Stimulated activated CD8-positive, alpha-beta memory T cell treated with anti-CD3 and anti-CD28 coated beads, Interleukin-7, amount 100 ng/mL, for 48 hours (primary cell): ENCODE data around the gene ASPN.

Experiments
- DNase-seq, 2 donors: peaks; one replicate each; pipeline ENCODE4 v3.0.0-alpha.2; 2020; ENCODE audit warnings: low read depth in 1 of 2; ENCODE audit errors: extremely low read depth in 1 of 2

The ASPN gene

GRCh38 chr9:92506184-92506857 is 24.0 kb upstream of the ASPN start:
- no peak for DNase-seq

DNA sequence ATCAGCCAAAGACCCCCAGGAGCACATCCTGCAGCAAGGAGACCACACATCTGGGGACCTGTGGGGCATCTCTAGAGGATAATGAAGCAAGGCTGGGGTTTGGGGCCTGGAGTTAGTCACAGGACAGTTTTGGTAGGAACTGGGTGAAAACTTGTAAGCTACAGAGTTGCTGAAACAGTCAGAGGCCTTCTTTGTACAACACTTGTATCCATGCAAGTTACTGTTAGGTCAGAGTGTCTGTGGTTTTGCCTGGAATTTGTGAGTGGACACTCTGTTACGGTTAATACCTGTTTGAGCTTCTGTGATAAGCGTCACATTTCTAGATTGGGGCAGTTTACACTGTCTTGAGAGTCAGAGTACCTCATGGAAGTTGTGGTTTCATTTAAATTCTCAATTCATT is 22.6 kb upstream of the ASPN start:
- DNase-seq: no peak

DNA sequence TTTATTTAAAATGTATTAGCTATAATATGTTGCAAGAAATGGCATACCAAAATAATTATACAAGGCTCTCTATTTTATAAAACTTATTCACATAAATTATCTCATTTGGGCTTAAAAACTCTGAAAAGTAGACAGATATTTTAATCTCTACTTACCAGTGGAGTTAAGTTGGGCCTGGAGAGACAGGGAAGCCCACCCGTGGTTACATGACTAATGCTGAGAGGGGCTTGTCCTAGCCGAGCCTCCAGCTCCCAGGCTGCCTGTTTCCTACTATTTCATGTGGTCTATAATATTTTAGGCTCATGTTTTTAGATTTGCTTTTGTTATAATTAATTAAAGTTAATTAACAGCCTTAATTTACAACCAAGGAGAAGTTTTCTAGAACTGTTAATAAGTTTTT is 20.9 kb upstream of the ASPN start:
- no peak for DNase-seq

GRCh38 chr9:92501671-92502393 is 19.5 kb upstream of the ASPN start:
- DNase-seq: no peak

DNA sequence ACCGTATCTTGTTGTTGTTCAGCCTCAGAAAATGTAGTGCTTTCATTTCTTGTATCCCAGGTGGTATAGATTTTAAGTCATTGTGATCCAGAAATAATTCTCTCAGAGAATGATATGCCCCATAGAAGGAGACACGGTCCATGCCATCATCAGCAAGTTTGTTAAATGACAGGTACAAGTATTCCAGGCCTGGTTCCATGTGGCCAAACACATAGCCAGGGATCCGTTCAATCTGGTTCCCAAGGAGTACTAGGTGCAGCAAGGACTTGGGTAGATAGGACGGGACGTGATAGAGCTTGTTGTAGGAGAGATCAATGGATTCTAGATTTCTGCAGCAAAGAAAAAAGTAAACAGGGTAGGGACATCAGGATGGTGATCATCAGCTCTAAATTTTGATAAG is 18.4 kb upstream of the ASPN start:
- DNase-seq: no peak

- DNase-seq: no peak
These were observed 17.4 kb upstream of the ASPN start for GRCh38 chr9:92499701-92500100.

DNA sequence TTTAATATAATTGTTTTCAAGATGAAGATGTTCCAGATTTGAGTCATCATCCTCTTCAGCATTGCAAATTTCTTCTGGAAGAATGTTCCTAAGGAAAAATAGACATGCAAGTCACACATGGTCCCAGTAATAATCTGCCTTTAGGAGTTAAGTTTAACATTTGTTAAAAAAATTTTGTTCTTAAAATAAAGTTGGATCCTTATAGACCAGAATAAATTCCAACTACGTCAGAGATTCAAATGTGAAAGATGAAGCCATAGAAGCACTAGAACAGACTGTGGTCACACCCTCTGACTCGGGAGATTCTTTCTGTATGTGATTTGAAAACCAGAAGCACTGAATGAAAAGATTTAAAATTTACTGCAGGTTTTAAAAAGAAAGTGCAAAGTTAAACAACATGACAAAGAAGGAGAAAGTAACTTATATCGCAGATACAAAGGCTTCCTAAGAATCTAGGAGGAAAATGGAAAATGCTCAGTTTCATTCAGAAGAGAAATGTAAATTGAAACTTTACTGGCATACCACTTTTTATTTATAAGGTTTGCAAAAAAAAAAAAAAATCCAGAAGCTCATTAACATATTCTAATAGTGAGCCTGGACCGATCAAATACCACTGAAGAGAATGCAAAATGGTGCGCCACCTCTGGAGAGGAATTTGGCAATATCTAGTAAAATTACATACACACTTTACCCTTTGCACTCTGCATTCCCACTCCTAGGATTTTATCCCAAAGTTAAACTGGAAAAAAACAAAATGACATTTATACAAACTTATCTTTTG is 14.3 kb upstream of the ASPN start:
- no peak for DNase-seq

DNA sequence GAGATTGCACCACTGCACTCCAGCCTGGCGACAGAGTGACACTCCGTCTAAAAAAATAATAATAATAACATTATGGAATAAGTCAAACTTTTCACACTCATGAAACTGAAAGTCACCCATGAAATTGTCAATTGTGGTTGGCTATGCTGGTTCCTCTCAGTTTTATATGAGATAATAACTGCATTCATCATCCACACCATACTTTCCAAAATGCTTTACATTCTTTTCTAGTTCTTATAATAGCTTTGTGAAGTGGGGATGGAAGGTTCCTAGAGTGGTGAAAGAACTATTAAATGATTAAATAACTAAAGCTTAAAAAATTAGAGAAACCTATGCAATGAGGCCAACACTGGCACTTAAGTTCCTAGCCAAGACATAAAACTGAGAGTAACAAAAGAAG is 12.6 kb upstream of the ASPN start:
- DNase-seq: no peak

DNA sequence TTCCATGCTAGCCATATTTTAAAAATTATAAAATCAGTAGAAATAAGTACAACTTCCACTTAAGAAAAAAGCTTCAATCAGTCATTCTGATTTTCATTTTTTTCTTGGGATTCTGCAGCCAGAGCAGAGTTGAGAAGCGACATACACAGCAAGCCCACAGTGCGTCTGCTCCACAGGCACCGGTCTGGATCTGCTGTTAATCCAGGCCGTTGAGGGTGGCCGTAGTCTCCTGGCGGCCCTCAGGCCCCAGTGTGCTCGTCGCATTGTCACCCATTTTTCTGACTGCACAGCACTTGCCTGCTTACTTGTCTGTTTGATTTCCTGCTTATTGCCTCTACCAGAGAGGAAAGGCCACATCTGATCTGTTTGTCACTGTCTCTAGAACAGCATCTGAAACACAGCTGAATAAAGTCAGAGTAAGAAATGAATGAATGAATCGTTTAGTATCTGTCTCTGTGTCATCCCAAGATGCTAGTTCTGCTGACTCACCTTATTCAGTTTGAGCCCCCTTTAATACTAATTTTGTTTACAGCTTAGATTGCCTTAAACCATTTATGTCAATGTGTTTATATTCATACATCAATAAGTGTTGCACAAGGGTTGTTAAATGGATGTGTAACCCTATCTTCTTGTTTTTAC is 11.6 kb upstream of the ASPN start:
- DNase-seq: no peak

- no peak for DNase-seq
These were observed 10.6 kb upstream of the ASPN start for GRCh38 chr9:92492781-92493401.

DNA sequence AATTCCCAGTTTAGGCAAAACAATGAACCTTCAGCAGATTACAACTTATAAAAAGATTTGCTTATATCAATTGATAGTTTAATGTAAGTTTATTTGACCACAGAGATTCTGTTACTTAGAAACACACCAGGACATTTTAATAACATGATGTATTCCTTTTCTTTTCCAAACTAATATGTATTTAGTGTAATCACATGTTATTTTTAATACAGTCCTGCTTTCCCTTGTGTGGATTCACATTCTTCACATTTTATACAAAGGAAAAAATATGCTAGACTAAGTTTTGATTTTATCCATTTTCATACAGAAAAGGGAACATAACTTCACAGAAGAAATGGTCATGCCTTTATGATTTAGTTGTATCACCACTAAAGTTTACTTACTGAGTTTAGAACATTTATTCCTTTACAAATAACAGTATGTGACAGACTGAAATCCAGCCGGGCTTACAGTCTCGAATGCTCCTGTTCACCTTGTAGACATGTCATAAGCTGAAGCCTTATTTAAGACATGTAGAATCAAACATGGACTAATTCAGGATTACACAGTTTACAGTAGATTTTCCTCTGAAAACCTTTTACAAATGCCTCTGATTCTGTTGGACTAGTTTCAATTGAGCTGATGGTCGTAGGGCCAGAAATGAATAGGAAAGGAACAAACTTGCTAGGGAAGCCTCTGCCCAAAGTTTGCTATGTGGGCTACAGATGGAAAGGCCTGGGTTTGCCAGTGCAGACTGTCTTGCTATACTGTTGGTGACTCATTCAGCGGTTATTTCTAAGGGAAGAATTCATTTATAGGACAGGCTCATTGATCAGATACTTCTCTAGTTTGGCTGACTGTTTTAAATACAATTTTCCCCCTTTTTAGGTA is 6.6 kb upstream of the ASPN start:
- no peak for DNase-seq

GRCh38 chr9:92486371-92486770 is 4.1 kb upstream of the ASPN start:
- no peak for DNase-seq

DNA sequence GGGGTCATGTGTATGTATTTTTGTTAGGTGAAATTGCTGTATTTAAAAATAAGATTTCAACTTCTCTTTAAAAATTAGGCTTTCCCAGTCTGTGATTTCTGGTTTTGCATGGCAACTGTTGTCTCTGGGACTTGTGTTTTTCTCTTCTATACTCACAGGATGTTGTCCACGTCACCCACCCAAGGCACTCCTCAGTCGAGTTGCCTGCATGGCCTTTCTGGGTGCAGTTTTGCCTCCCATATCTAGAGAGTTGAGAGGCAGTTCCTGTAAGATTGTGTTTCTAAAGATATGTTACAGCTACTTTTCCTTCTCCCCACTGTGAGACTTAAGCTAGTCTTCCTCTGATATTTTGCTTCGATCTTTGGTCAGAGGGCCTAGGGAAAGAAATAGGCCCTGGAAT is 2.3 kb upstream of the ASPN start:
- no peak for DNase-seq

- no peak for DNase-seq
These were observed 1.6 kb upstream of the ASPN start for GRCh38 chr9:92483627-92484545.

GRCh38 chr9:92482805-92483204 is 499 bp upstream of the ASPN start:
- DNase-seq: no peak

GRCh38 chr9:92480986-92481633 is 1.2 kb downstream of the ASPN start:
- DNase-seq: no peak

DNA sequence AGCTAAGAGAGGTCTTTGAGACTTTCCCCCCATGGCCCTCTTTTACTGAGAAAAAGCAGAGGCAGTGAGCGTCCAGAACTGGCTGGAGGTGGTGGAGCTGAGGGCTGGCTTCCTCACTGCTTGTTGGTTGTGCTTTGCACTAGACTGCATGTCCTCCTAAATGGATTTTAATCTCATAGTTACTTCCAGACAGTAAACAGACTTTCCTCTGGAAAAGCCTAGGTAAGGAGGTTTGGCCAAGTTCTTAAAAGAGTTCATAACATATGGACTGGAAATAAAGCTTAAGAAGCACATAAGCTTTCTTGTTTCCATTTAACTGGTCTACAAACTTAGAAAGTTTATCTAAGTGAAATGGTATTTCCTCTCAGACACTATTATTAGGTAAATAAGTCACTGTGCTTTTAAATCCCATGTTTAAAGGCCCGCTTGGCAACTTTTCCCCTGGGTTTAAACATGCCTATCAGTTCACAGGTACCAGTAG is 2.0 kb downstream of the ASPN start:
- no peak for DNase-seq

- DNase-seq: no peak
These were observed 3.0 kb downstream of the ASPN start for GRCh38 chr9:92479346-92479745.
